Neural cell (in vitro differentiated cells): ENCODE data around the gene RAPGEF3. TPM values are rescaled to one million over a fixed set of nuclear protein-coding genes. Genes with fewer than 3 reads are reported as not detected.

Source experiments
- H2AFZ ChIP-seq: fragments of 200-600, 300-800 bp; sonication (generic), shearing (Covaris generic); 2 replicates; pipeline ENCODE4 v1.6.0; 2014; ENCODE audit warnings: low read depth, mild to moderate bottlenecking, antibody characterized with exemption, low read length, moderate library complexity
- H3F3A ChIP-seq: fragments of 200-600 bp; shearing (Covaris generic); 2 replicates; pipeline ENCODE4 v1.6.1; 2016; ENCODE audit warnings: mild to moderate bottlenecking, moderate library complexity, mixed read lengths, antibody characterized with exemption, low read length; ENCODE audit not compliant: insufficient read depth, poor library complexity, severe bottlenecking
- H3K27ac ChIP-seq: fragments of 200-600, 300-800 bp; sonication (generic), shearing (Covaris generic); 2 replicates; pipeline ENCODE4 v1.5.1; 2014; ENCODE audit warnings: mild to moderate bottlenecking, low read length, moderate library complexity
- H3K27me3 ChIP-seq: fragments of 300-800, 200-600 bp; sonication (generic), shearing (Covaris generic); 2 replicates; pipeline ENCODE4 v1.6.0; 2014; ENCODE audit warnings: mild to moderate bottlenecking, low read depth, low read length, moderate library complexity; ENCODE audit not compliant: insufficient read depth
- H3K36me3 ChIP-seq: fragments of 300-800, 200-600 bp; sonication (generic), shearing (Covaris generic); 2 replicates; pipeline ENCODE4 v1.5.1; 2014; ENCODE audit warnings: mild to moderate bottlenecking, antibody characterized with exemption, low read length, moderate library complexity; ENCODE audit not compliant: insufficient read depth
- H3K4me2 ChIP-seq: fragments of 300-800, 200-600 bp; sonication (generic), shearing (Covaris generic); 2 replicates; pipeline ENCODE4 v1.6.0; 2014; ENCODE audit warnings: mild to moderate bottlenecking, low read length
- H3K4me3 ChIP-seq: fragments of 300-800, 200-600 bp; sonication (generic), shearing (Covaris generic); 2 replicates; pipeline ENCODE4 v1.5.1; 2014; ENCODE audit warnings: mild to moderate bottlenecking, low read length, moderate library complexity
- H3K79me2 ChIP-seq: fragments of 200-600 bp; shearing (Covaris generic); replicated peaks from 2 replicates; pipeline ENCODE4 v1.6.0; 2014; ENCODE audit warnings: mild to moderate bottlenecking, low read length, moderate library complexity; ENCODE audit not compliant: insufficient read depth
- H3K9ac ChIP-seq: fragments of 300-800, 200-600 bp; sonication (generic), shearing (Covaris generic); 2 replicates; pipeline ENCODE4 v1.6.1; 2016; ENCODE audit warnings: mild to moderate bottlenecking, low read length, mixed read lengths
- H3K9me2 ChIP-seq: fragments of 200-600 bp; shearing (Covaris generic); 2 replicates; pipeline ENCODE4 v1.6.1; 2016; ENCODE audit warnings: mild to moderate bottlenecking, low read length, mixed read lengths; ENCODE audit not compliant: insufficient read depth
- H3K9me3 ChIP-seq: fragments of 200-600, 300-800 bp; sonication (generic), shearing (Covaris generic); 2 replicates; pipeline ENCODE4 v1.6.1; 2016; ENCODE audit warnings: mild to moderate bottlenecking, mixed run types, low read length, moderate library complexity, mixed read lengths
- H4K20me1 ChIP-seq: fragments of 200-600 bp; shearing (Covaris generic); 2 replicates; pipeline ENCODE4 v1.6.1; 2016; ENCODE audit warnings: mild to moderate bottlenecking, mixed run types; ENCODE audit not compliant: insufficient read depth
- EP300 ChIP-seq: fragments of 450-650 bp; conservative IDR thresholded peaks from 2 replicates; pipeline ENCODE4 v1.6.1; 2014; ENCODE audit warnings: antibody characterized with exemption, mild to moderate bottlenecking, moderate library complexity; ENCODE audit not compliant: poor library complexity, severe bottlenecking
- EZH2 ChIP-seq: fragments of 200-600, 300-800 bp; shearing (Covaris generic), sonication (generic); IDR thresholded peaks from 2 replicates; pipeline ENCODE4 v1.6.1; 2014; ENCODE audit warnings: antibody characterized with exemption, low read length, borderline replicate concordance, mild to moderate bottlenecking; ENCODE audit not compliant: insufficient read depth, poor library complexity, severe bottlenecking
- MXI1 ChIP-seq: fragments of 450-650 bp; conservative IDR thresholded peaks from 2 replicates; pipeline ENCODE4 v1.6.1; 2014; ENCODE audit warnings: antibody characterized with exemption, mild to moderate bottlenecking; ENCODE audit not compliant: poor library complexity, severe bottlenecking
- POLR2AphosphoS5 ChIP-seq: IDR thresholded peaks from 2 replicates; pipeline ENCODE4 v1.6.1; 2012
- RAD21 ChIP-seq: fragments of 450-650 bp; conservative IDR thresholded peaks from 2 replicates; pipeline ENCODE4 v1.6.1; 2014; ENCODE audit warnings: antibody characterized with exemption, mild to moderate bottlenecking, moderate library complexity
- SMC3 ChIP-seq: fragments of 450-650 bp; conservative IDR thresholded peaks from 2 replicates; pipeline ENCODE4 v1.6.1; 2014; ENCODE audit warnings: antibody characterized with exemption, mild to moderate bottlenecking, moderate library complexity; ENCODE audit not compliant: poor library complexity
- TAF1 ChIP-seq: IDR thresholded peaks from 2 replicates; pipeline ENCODE4 v1.6.1; 2012; ENCODE audit warnings: low read depth
- polyA plus RNA-seq: library from polyadenylated mRNA; depleted of rRNA; stranded (reverse); fragments of >200 nt; gene quantifications from 2 replicates; pipeline ENCODE4 v1.2.3, GENCODE V29; 2014
- TF ChIP-seq, protein P1 (sequence below): fragments of 450-650 bp; IDR thresholded peaks from 2 replicates; pipeline ENCODE4 v1.5.1; 2014; ENCODE audit warnings: antibody characterized with exemption, mild to moderate bottlenecking, moderate library complexity; ENCODE audit not compliant: poor library complexity, severe bottlenecking
- TF ChIP-seq, protein P2 (sequence below): IDR thresholded peaks from 2 replicates; pipeline ENCODE4 v1.6.1; 2012; ENCODE audit warnings: borderline replicate concordance

The RAPGEF3 gene
- polyA plus RNA-seq, 1 donor from 2014 or later: 1.5 TPM

DNA sequence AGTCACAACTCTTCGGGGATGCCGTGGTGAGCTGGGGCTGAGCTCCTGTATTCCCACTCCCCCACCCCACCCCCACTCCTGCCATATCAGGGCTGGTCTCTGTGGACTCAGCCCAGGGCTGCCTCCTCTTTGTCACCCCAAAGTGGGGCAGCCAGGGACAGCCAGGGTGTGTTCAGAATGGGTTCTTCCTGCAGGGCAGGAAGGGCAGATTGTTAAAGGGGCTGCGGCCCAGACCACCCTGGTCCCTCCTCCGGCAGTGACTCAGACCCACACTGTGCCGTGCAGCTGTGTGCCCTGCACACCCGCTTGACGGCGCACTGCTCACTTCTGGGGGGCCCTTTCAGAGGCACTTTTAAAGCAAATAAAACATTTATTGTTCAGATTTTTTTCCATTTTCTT is 23.7 kb upstream of the RAPGEF3 start:
- no peaks in the 10 kb centered on the region for H3F3A ChIP-seq
- no peaks in the 10 kb centered on the region for H3K27me3 ChIP-seq
- H3K4me3 ChIP-seq: no peak overlapping the region
- no peaks in the 10 kb centered on the region for H4K20me1 ChIP-seq
- TF ChIP-seq MXI1 (no peak), EP300 (no peak), TAF1 (no peak), SMC3 (no peak), RAD21 (no peak), POLR2AphosphoS5 (no peak), EZH2 (no peak)
- TF ChIP-seq, protein P1, sequence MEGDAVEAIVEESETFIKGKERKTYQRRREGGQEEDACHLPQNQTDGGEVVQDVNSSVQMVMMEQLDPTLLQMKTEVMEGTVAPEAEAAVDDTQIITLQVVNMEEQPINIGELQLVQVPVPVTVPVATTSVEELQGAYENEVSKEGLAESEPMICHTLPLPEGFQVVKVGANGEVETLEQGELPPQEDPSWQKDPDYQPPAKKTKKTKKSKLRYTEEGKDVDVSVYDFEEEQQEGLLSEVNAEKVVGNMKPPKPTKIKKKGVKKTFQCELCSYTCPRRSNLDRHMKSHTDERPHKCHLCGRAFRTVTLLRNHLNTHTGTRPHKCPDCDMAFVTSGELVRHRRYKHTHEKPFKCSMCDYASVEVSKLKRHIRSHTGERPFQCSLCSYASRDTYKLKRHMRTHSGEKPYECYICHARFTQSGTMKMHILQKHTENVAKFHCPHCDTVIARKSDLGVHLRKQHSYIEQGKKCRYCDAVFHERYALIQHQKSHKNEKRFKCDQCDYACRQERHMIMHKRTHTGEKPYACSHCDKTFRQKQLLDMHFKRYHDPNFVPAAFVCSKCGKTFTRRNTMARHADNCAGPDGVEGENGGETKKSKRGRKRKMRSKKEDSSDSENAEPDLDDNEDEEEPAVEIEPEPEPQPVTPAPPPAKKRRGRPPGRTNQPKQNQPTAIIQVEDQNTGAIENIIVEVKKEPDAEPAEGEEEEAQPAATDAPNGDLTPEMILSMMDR: no peak
- TF ChIP-seq, protein P2, sequence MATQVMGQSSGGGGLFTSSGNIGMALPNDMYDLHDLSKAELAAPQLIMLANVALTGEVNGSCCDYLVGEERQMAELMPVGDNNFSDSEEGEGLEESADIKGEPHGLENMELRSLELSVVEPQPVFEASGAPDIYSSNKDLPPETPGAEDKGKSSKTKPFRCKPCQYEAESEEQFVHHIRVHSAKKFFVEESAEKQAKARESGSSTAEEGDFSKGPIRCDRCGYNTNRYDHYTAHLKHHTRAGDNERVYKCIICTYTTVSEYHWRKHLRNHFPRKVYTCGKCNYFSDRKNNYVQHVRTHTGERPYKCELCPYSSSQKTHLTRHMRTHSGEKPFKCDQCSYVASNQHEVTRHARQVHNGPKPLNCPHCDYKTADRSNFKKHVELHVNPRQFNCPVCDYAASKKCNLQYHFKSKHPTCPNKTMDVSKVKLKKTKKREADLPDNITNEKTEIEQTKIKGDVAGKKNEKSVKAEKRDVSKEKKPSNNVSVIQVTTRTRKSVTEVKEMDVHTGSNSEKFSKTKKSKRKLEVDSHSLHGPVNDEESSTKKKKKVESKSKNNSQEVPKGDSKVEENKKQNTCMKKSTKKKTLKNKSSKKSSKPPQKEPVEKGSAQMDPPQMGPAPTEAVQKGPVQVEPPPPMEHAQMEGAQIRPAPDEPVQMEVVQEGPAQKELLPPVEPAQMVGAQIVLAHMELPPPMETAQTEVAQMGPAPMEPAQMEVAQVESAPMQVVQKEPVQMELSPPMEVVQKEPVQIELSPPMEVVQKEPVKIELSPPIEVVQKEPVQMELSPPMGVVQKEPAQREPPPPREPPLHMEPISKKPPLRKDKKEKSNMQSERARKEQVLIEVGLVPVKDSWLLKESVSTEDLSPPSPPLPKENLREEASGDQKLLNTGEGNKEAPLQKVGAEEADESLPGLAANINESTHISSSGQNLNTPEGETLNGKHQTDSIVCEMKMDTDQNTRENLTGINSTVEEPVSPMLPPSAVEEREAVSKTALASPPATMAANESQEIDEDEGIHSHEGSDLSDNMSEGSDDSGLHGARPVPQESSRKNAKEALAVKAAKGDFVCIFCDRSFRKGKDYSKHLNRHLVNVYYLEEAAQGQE: no peak
- no peak overlapping the region for H3K4me2 ChIP-seq
- H2AFZ ChIP-seq: no peak overlapping the region
- H3K27ac ChIP-seq: no peak overlapping the region
- no peak overlapping the region for H3K9ac ChIP-seq
- no peaks in the 10 kb centered on the region for H3K79me2 ChIP-seq
- no peaks in the 10 kb centered on the region for H3K9me3 ChIP-seq
- H3K9me2 ChIP-seq: no peaks in the 10 kb centered on the region
- peaks cover 18% of the 10 kb centered on the region for H3K36me3 ChIP-seq

DNA sequence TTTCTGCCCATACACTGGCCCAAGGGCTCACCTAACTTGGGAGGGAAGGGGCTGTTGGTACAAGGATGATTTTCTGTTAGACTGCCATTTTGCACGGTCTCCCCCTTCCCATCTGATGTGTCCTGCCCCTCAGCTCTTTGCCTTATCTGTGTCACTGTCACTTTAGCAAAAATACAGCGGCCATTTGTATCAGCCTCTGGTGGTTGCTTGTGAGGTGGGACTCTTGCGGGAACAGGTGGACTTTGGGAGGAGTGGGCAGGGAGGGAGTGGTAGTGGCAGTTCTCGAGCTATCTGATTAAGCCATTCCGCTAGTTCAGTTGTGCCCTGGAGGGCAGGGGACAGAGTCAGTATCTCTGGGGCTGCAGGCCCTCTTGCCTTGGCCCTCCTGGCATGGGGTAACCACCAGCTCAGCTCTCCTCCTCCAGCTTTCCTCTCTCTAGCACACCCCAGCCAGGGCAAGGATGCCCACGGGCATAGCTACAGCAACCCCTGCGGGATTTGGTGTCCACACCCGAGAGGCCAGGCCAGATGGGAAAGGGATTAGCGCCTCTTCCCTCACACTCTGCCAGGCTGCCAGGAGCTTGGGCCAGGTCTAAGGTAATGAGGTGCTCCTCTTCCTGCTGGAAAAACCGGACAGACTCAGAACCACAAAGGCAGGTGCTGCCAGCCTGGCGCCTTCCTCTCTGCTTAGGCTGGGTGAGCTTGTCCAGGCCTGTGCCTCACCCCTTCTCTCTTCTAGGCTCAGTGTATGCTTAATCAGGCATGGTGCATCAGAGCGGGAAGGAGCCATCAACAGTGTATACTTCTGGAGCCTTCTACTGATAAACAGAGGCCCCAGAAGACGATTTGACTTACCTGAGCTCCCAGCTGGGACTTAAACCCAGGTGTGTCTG is 23.0 kb upstream of the RAPGEF3 start:
- no peak overlapping the region for H3K4me2 ChIP-seq
- H3K4me3 ChIP-seq: no peak overlapping the region
- no peaks in the 10 kb centered on the region for H3K27me3 ChIP-seq
- no peaks in the 10 kb centered on the region for H3K79me2 ChIP-seq
- no peak overlapping the region for H3K9ac ChIP-seq
- no peaks in the 10 kb centered on the region for H3K9me2 ChIP-seq
- H3K36me3 ChIP-seq: peaks cover 13% of the 10 kb centered on the region
- TF ChIP-seq TAF1: no peak
- H3K27ac ChIP-seq: no peak overlapping the region
- no peaks in the 10 kb centered on the region for H4K20me1 ChIP-seq
- no peaks in the 10 kb centered on the region for H3K9me3 ChIP-seq
- no peaks in the 10 kb centered on the region for H3F3A ChIP-seq
- H2AFZ ChIP-seq: no peak overlapping the region
